Sciatic nerve (tissue), 2 donors: ENCODE results near the gene SNAPC2. TPM values are rescaled to one million over a fixed set of nuclear protein-coding genes. Genes with fewer than 3 reads are reported as not detected.
"Not testable (repeated sequence)": the region's sequence is repeated elsewhere in the genome, so short reads cannot be mapped to it uniquely, and the experiment has no call there.

ENCODE experiments used
- ATAC-seq: fragments of 200-7000 bp; cut with Tn5 transposase; one replicate; pipeline ENCODE4 v1.9.1; 2020; ENCODE audit warnings: mild to moderate bottlenecking, moderate library complexity
- DNase-seq: peaks from one replicate; pipeline ENCODE4 v3.0.0-alpha.2; 2020; ENCODE audit warnings: low spot score
- intact Hi-C: fragments of 100-400 bp; cut with DNase I; formaldehyde crosslinking; loops from one replicate; pipeline ENCODE4 v1.14.2; 2022
- total RNA-seq: library from RNA; stranded (reverse); fragmentation: NEBNext Ultra II Directional; extraction: Animal tissue kit (Norgen Biotek cat#: 25700); gene quantifications from one replicate; pipeline ENCODE4 v1.2.1, GENCODE V29; 2021
- donor health status: DM: no; HTN: no; CAD: no.
- donor health status: DM: no; HTN: no; CAD: no.

SNAPC2 gene
- total RNA-seq, 1 donor from 2014 or later, result 14.9 TPM

DNA sequence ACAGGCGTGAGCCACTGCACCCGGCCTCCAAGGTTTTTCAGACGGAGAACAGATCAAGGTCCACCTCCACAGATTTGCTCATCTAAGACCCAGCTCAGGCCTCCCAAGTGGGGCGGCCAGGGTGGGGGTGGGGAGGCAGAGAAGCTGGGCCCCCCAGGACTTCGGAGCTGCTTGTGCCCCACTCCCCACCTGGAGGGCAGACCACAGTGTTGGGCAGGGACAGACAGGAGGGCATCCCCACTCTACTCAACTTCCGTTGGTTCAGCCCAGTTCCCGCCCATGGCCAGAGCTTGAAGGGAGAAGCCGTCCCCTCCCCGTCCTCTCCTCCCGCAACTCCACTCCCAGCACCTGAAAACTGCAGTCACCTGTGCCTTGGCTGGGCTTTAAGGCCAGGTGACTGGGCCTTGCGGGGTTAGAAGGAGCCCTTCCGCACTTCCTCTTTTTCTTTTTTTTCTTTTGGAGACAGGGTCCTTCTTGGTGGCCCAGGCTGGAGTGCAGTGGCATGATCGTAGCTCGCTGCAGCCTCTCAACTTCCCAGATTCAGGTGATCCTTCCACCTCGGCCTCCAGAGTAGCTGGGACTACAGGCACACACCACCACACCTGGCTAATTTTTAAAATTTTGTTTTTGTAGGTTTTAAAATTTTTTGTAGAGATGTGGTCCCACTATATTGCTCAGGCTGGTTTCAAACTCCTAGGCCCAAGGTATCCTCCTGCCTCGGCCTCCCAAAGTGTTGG lies 32.6 kb upstream of the SNAPC2 start:
- intact Hi-C loops, result no loop called here
- DNase-seq, result no peak
- ATAC-seq, result no peak

DNA sequence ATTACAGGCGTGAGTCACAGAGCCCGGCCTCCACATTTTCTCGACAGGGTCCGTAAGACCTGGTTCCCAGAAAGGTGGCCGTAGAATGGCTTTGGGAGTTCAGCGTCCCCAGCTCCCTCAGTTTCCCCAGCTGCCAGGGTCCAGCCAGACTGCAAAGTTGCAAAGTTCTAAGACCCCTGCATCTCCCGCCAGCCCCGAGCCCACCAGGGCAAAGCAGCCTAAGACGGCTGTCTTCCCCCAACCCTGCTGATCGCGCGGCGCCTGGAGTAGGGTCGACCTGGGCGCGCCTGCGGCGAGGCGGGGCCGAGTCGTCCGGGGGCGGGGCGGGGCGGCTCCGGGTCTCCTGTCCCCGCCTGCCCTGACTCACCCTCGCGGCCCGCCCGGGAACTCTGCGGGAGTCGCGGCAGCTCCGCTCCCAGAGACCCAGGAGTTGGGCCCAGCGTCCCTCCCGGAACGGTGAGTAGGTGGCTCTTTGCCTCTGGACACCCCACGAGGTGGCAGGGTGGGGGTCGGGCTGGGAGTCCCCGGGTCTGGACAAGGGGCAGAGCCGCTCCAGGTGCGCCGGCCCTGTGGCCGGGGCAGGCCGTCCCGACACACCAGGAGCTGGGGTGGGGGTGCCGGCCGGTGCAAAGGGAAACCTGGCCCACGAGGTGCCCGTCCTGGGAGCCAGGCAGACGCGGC lies 31.9 kb upstream of the SNAPC2 start, which contains the start of gene LRRC8E:
Gene LRRC8E (plus strand): TSS at position 366 of the 681 bp plus-strand sequence. CDS start 7,094 bp downstream, outside the sequence.
- intact Hi-C loops, result no loop called here
- ATAC-seq (peak; percentile 57), DNase-seq (no peak)

DNA sequence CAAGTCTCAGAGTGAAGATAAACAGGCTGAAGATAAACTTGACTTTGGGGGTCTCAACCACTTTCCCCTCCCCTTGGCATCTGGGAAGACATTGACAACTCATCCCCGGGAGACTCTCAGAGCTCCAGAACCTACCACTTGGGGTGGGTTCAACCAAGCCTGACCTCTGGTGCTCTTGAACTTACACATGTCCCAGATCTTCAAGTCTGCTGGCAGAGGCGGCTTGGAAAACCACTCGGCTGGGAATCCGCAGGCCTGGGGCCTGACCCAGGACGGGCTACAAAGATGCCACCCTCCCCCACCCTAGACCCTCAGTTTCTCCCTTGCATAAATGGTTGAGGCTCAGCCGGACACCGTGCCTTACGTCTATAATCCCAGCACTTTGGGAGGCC lies 31.3 kb upstream of the SNAPC2 start:
- DNase-seq (no peak), ATAC-seq (no peak)
- intact Hi-C loops, result no loop called here

DNA sequence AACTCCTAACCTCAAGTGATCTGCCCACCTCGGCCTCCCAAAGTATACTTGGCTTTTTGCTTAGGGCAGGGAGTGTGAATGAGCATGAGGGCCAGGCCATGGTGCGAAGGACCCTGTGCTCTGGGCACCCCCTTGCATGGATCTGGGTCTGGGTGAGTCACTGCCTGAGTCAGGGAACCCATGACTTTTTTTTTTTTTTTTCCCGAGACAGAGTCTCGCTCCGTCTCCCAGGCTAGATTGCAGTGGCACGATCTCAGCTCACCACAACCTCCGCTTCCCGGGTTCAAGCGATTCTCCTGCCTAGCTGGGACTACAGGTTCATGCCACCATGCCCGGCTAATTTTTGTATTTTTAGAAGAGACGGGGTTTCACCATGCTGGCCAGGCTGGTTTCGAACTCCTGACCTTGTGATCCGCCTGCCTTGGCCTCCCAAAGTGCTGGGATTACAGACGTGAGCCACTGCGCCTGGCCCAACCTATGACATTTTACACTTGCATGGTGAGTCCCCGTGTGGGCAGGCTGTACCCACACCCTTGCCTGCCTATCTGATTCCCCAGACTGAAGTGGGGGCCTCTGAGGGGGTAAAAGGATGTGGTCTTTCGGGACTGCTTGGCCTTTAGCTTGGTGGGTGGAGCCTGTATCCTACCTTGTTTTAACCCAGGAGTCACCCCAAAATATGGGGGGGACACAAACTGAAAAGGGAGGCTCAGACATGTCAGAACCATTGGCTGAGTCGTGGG lies 26.6 kb upstream of the SNAPC2 start:
- DNase-seq, intact Hi-C loops, ATAC-seq: not testable (repeated sequence)

DNA sequence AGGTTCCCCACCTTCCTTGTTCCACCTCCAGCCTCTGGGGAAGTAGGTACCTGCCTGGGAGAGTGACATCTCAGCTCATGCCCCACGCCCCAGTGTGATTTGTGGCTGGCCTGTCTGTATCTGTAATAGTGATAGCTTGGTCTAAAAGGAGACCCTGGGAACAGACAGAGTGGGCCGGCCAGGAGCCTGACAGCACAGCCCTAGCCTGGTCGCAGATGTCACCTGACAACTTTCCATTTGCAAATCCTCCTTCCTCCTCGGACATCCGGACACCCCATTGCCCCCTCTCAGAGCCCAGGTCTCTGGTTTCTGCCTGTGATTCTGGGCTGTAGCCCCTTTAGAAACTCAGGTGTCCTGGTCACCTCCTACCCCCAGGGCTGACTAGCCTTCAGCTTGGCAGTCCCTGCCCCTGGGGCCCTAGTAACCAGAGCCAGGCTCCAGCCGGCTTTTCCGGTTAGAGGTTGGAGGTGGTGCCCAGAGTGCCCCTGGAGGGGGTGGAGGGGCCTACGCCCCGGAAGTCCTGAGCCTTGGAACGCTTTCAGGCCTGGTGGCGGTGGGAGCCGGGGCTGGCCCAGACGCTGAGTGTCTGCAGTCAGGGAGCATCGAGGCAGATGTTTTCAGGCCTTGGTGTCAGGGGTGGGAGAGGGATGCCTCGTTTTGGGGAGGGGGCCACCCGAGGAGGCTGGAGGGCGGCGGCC lies 25.4 kb upstream of the SNAPC2 start:
- DNase-seq (no peak), ATAC-seq (no peak)
- intact Hi-C loops, result no loop called here

DNA sequence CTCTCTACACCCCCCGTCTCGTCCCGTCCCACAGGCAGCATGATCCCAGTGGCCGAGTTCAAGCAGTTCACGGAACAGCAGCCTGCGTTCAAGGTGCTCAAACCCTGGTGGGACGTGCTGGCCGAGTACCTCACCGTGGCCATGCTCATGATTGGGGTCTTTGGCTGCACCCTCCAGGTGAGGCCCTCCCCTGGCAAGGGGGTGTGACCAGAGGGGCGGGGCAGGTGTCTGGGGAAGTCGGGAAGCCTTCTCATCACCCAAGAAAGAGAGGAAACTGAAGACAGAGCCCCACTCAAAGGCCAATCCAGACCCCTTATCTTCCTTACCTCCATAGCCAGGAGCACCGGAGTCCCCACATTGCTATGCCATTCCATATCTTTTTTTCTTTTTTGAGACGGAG lies 24.6 kb upstream of the SNAPC2 start:
- ATAC-seq, result no peak
- intact Hi-C loops, result no loop called here
- DNase-seq, result no peak

DNA sequence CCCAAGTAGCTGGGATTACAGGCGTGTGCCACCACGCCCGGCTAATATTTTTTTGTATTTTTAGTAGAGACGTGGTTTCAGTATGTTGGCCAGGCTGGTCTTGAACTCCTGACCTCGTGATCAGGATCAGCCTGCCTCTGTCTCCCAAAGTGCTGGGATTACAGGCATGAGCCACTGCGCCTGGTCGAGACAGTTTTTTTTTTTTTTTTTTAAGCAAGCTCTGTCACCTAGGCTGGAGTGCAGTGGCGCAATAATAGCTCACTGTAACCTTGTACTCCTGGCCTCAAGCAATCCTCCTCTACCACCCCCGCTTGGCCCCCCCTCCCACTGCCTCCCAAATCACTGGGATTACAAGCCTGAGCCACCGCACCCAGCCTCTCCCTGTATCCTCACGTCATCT lies 22.8 kb upstream of the SNAPC2 start:
- DNase-seq (no peak), ATAC-seq (no peak)
- intact Hi-C loops, result no loop called here

DNA sequence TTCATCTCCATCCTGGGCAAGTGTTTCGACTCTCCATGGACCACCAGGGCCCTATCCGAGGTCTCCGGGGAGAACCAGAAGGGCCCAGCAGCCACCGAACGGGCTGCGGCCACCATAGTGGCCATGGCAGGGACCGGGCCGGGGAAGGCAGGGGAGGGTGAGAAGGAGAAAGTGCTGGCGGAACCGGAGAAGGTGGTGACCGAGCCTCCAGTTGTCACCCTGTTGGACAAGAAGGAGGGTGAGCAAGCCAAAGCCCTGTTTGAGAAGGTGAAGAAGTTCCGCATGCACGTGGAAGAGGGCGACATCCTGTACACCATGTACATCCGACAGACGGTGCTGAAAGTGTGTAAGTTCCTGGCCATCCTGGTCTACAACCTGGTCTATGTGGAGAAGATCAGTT lies 21.2 kb upstream of the SNAPC2 start:
- intact Hi-C loops, result no loop called here
- ATAC-seq (no peak), DNase-seq (no peak)

GRCh38 chr19:7899751-7900378 lies 20.3 kb upstream of the SNAPC2 start:
- DNase-seq (no peak), ATAC-seq (no peak)

GRCh38 chr19:7900401-7900870 lies 19.7 kb upstream of the SNAPC2 start:
- no peak for ATAC-seq
- DNase-seq, result no peak
- intact Hi-C loops, result no loop called here

More at GRCh38 chr19:7899751-7900378, 20.3 kb upstream of the SNAPC2 start:
- intact Hi-C loops, result no loop called here

- no peak for ATAC-seq
- no peak for DNase-seq
- intact Hi-C loops, result no loop called here
These were observed 19.2 kb upstream of the SNAPC2 start for GRCh38 chr19:7900931-7901330.

GRCh38 chr19:7901337-7901736 lies 18.8 kb upstream of the SNAPC2 start:
- ATAC-seq (no peak), DNase-seq (no peak)
- intact Hi-C loops, result no loop called here

DNA sequence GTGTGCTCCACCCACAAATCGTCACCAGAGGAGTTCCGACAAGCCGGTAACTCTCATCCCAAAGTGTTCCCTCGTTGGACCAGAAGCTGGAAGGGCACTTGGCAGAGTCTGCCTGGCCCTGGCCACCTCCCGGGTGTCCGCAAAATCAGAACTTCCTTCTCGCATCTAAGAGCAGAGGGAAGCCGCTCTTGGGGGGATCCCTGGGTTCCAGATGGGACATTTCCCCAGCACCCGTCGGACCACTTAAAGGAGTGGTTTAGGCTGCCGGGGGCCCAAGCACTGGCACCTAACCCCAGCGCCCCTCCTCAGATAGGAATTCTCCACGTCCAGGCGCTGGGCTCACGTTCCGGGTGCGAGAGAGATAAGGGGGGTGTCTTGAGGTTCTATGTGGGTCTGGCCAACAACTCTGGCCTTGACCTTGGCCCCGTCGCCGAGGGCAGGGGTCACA lies 17.3 kb upstream of the SNAPC2 start:
- ATAC-seq, result peak; percentile 1
- intact Hi-C loops, result no loop called here
- DNase-seq, result no peak

- DNase-seq, result peak; percentile 100
- intact Hi-C loops, result no loop called here
- ATAC-seq, result peak; percentile 93
These were observed 16.7 kb upstream of the SNAPC2 start, which contains the start of gene MAP2K7 for GRCh38 chr19:7903244-7904073. MAP2K7 (plus strand) TSS chr19:7903877; CDS start chr19:7903945, 68 bp downstream.

GRCh38 chr19:7904074-7905020 lies 15.8 kb upstream of the SNAPC2 start:
- DNase-seq (peak; percentile 84), ATAC-seq (peak; percentile 10)
- intact Hi-C loops, result no loop called here

DNA sequence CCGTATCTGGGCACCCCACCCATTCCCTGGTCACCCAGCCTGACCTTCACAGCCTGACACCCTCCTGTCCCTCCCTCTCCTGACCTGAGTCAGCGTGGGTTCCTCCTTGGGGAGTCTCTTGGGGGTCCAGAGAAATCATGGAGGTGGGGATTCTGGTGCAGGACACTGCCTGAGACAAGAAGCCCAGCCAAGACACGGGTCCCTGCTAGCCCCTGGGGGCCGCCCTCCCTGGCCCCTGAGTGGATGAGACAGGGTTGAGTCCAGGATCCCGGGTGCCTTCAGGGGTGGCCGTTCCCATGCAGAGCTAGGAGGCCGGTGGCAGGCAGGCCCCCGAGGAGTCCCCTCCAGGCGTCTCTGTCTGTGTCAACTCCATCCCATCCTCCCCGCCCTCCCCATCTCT lies 14.9 kb upstream of the SNAPC2 start:
- ATAC-seq (no peak), DNase-seq (peak; percentile 64)
- intact Hi-C loops, result no loop called here

- DNase-seq, result no peak
- intact Hi-C loops, result no loop called here
- no peak for ATAC-seq
These were observed 14.3 kb upstream of the SNAPC2 start for GRCh38 chr19:7905859-7906258.
